Kidney (tissue), 14 donors: ENCODE results near the gene TRERF1. TPM values are rescaled to one million over a fixed set of nuclear protein-coding genes. Genes with fewer than 3 reads are reported as not detected.

Source experiments
- DNase-seq, 5 donors: peaks; one replicate each; pipeline ENCODE4 v3.0.0-alpha.2; 2013 to 2020
- FAIRE-seq: peaks from 2 replicates; lab custom pipeline; 2012; peaks lifted over from hg19 to GRCh38; lab: Jason Lieb, UNC
- H3K27ac ChIP-seq, 2 donors: one replicate each; pipeline ENCODE4 v1.7.0; 2013; ENCODE audit warnings: low read depth in 2 of 2, low read length in 2 of 2, inconsistent platforms in 1 of 2
- H3K27me3 ChIP-seq: one replicate; pipeline ENCODE4 v1.7.1; 2013; ENCODE audit warnings: low read length, inconsistent platforms; ENCODE audit not compliant: control insufficient read depth, insufficient read depth
- H3K36me3 ChIP-seq, 3 donors: one replicate each; pipeline versions ENCODE4 v1.7.0 to v1.7.1; 2013; ENCODE audit warnings: low read length in 3 of 3, control low read depth in 1 of 3, inconsistent platforms in 1 of 3; ENCODE audit not compliant: insufficient read depth in 3 of 3, control insufficient read depth in 2 of 3
- H3K4me1 ChIP-seq, 3 donors: one replicate each; pipeline versions ENCODE4 v1.7.0 to v1.7.1; 2013; ENCODE audit warnings: low read length in 3 of 3, inconsistent platforms in 1 of 3, low read depth in 1 of 3; ENCODE audit not compliant: control insufficient read depth in 2 of 3, insufficient read depth in 2 of 3
- H3K4me3 ChIP-seq, 3 donors: one replicate each; pipeline versions ENCODE4 v1.7.0 to v1.8.1; 2013; ENCODE audit warnings: low read length in 3 of 3, control low read depth in 1 of 3, inconsistent platforms in 1 of 3
- H3K9ac ChIP-seq, 3 donors: one replicate each; pipeline versions ENCODE4 v1.7.0 to v1.7.1; 2013; ENCODE audit warnings: low read length in 3 of 3, control low read depth in 1 of 3, inconsistent platforms in 1 of 3
- H3K9me3 ChIP-seq, 3 donors: one replicate each; pipeline versions ENCODE4 v1.7.0 to v1.7.1; 2013; ENCODE audit warnings: low read length in 3 of 3, control low read depth in 1 of 3, inconsistent platforms in 1 of 3; ENCODE audit not compliant: control insufficient read depth in 2 of 3, insufficient read depth in 1 of 3
- CTCF ChIP-seq: IDR thresholded peaks from 3 replicates; pipeline ENCODE4 v1.5.1; 2012; ENCODE audit warnings: mild to moderate bottlenecking, moderate library complexity, borderline replicate concordance; ENCODE audit not compliant: insufficient read depth; ENCODE audit errors: extremely low read depth
- intact Hi-C: fragments of 100-400 bp; cut with DNase I; formaldehyde crosslinking; loops from one replicate; pipeline ENCODE4 v1.11.1; 2022
- polyA plus RNA-seq: library from polyadenylated mRNA; stranded (reverse); fragments of 350-450 nt; fragmentation: Illumina TruSeq; extraction: RNeasy Lipid Tissue Mini Kit (QIAGEN cat#74804); gene quantifications from one replicate; pipeline ENCODE4 v1.2.3, GENCODE V29; 2014; ENCODE audit warnings: low read depth, low replicate concordance; ENCODE audit not compliant: insufficient read depth
- total RNA-seq: library from RNA; stranded (reverse); fragmentation: NEBNext Ultra II Directional; extraction: Animal tissue kit (Norgen Biotek cat#: 25700); gene quantifications from one replicate; pipeline ENCODE4 v1.2.1, GENCODE V29; 2021
- donor health status: control.
- donor health status: control.
- donor health status: control.
- donor health status: control.
- donor health status: control.
- donor health status: DM: yes; HTN: yes; CAD: no.
- donor health status: Normal renal cell carcinoma (clear cell type).

The TRERF1 gene
- total and polyA plus RNA-seq, 2 donors from 2014 or later = 1.5 to 8.4 TPM

DNA sequence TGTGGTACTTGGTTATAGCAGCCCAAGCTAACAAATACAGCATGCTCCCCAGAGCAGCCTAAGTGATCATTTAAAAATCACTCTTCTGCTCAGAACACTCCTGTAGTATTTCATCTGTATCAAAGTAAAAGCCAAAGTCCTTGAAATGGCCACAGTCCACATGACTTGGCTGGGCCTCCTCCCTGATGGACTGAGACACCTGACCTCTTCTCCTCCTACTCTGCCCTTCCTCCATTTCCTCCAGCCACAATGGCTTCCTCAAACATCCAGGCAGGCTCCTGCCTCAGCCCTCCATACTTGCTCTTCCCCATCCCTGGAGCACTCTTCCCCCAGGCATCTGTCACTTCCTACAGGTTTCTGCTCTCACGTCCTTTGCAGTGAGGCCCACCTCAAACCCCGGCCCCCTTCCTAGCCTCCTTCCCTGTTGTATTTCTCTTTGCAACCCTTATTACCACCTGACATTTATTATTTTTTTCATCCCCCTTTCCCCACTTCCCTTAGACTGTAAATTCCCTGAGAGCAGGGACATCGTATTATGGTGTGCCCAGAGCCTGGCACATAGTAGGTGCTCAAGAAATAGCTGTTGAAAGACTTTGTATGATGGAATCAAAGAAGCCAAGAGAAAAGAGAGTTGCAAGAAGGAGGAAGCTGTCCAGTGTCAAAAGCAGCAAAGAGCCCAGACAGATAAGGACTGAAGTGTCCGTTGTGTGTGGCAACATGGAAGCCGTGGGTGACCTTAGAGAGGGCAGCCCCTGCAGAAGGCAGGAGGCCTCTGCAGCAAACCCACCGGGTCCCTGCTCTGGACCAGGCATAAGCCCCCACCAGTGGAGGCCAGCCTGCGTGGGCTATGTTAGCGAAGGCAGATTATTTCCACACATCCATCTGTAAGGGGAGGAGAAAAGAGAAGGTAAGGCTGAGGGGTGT is 87.5 kb downstream of the TRERF1 start:
- Histone ChIP-seq H3K9ac (no peak overlapping the region), H3K9me3 (peaks cover 0 to 4% (median 0%) of the 10 kb centered on the region in 3 donors), H3K4me3 (no peak overlapping the region), H3K4me1 (peaks cover 0 to 9% (median 4%) of the 10 kb centered on the region in 3 donors), H3K27ac (no peak overlapping the region), H3K27me3 (no peaks in the 10 kb centered on the region), H3K36me3 (peaks cover 0 to 2% (median 0%) of the 10 kb centered on the region in 3 donors)
- no peak for TF ChIP-seq CTCF
- intact Hi-C loops = no loop called here
- no peak for DNase-seq
- no peak for FAIRE-seq

DNA sequence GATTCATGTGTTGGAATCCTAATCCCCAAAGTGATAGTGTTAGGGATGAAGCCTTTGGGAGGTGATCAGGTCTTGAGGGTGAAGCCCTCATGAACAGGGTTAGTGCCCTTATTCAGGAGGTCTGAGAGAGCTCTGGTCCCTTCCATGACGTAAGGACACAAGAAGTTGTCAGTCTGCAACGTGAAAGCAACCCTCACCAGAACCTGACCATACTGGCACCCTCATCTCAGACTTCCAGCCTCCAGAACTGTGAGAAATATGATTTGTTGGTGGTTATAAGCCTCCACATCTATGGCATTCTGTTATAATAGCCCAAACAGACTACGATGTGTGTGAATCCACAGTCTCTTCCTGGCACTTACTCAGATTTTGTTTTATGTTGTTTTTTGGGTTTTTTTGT is 90.7 kb downstream of the TRERF1 start:
- TF ChIP-seq CTCF = no peak
- FAIRE-seq = no peak

DNA sequence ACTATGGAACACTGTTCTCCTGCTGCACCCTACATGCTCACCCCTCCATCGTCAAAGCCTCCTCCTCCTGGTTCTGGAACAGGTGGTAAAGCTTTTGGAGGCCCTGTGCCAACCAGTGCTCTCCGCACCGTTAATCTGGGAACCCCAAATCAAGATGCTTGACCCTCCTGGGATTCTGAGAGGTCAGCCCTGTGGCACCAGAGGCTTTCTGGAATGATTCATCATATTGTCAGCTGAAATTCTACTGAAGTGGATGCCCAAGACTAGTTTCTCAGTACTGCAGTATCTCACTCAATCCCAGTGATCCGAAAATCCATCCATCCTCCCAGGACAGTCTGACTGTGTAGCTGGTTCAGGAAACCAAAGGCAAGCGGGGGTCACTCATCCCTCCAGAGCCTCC is 92.7 kb downstream of the TRERF1 start:
- TF ChIP-seq CTCF = no peak
- H3K4me3 ChIP-seq = no peak overlapping the region
- no peak overlapping the region for H3K27ac ChIP-seq
- intact Hi-C loops = no loop called here
- H3K9me3 ChIP-seq = peaks cover 0 to 4% (median 0%) of the 10 kb centered on the region in 3 donors
- peaks cover 0 to 2% (median 0%) of the 10 kb centered on the region in 3 donors for H3K36me3 ChIP-seq
- H3K9ac ChIP-seq = no peak overlapping the region
- DNase-seq (no peak), FAIRE-seq (no peak)
- H3K4me1 ChIP-seq = peaks cover 0 to 5% (median 2%) of the 10 kb centered on the region in 3 donors
- H3K27me3 ChIP-seq = no peaks in the 10 kb centered on the region

More for the DNA sequence above, 90.7 kb downstream of the TRERF1 start:
- peaks cover 0 to 5% (median 2%) of the 10 kb centered on the region in 3 donors for H3K4me1 ChIP-seq
- no peak for DNase-seq
- H3K27me3 ChIP-seq = no peaks in the 10 kb centered on the region
- H3K9ac ChIP-seq = no peak overlapping the region
- H3K4me3 ChIP-seq = no peak overlapping the region
- peaks cover 0 to 4% (median 0%) of the 10 kb centered on the region in 3 donors for H3K9me3 ChIP-seq
- intact Hi-C loops = no loop called here
- no peak overlapping the region for H3K27ac ChIP-seq
- H3K36me3 ChIP-seq = peaks cover 0 to 2% (median 0%) of the 10 kb centered on the region in 3 donors
